Keratinocyte (primary cell): ENCODE measurements around the gene ADGRV1. TPM values are rescaled to one million over a fixed set of nuclear protein-coding genes. Genes with fewer than 3 reads are reported as not detected.

ENCODE experiments used
- DNase-seq: peaks from one replicate; pipeline ENCODE4 v3.0.0-alpha.2; 2011; ENCODE audit warnings: low read depth, missing footprints, low spot score
- FAIRE-seq: peaks from 2 replicates; lab custom pipeline; 2011; peaks lifted over from hg19 to GRCh38; lab: Jason Lieb, UNC
- H2AFZ ChIP-seq: 2 replicates; pipeline ENCODE4 v1.6.0; 2012; ENCODE audit warnings: low read length, control low read depth, inconsistent platforms; ENCODE audit not compliant: control insufficient read depth
- H3K27ac ChIP-seq: 2 replicates; pipeline ENCODE4 v1.5.1; 2011; ENCODE audit warnings: low read length; ENCODE audit not compliant: control insufficient read depth, insufficient read depth
- H3K27me3 ChIP-seq: 3 replicates; pipeline ENCODE4 v1.6.0; 2011; ENCODE audit warnings: low read length; ENCODE audit not compliant: control insufficient read depth, insufficient read depth; ENCODE audit errors: extremely low read depth
- H3K36me3 ChIP-seq, 2 experiments: 2 replicates in 1 of 2; 3 replicates in 1 of 2; pipeline ENCODE4 v1.5.1; 2011; ENCODE audit warnings: low read length in 2 of 2, mild to moderate bottlenecking in 1 of 2; ENCODE audit not compliant: control insufficient read depth in 2 of 2, insufficient read depth in 2 of 2; ENCODE audit errors: extremely low read depth in 1 of 2
- H3K4me1 ChIP-seq: 3 replicates; pipeline ENCODE4 v1.5.1; 2011; ENCODE audit warnings: low read length; ENCODE audit not compliant: control insufficient read depth, insufficient read depth; ENCODE audit errors: extremely low read depth
- H3K4me2 ChIP-seq: 3 replicates; pipeline ENCODE4 v1.6.0; 2011; ENCODE audit warnings: low read depth, low read length; ENCODE audit not compliant: control insufficient read depth, insufficient read depth; ENCODE audit errors: extremely low read depth
- H3K4me3 ChIP-seq, 3 experiments: fragments of 200-600 bp in 1 of 3; sonication (generic) in 1 of 3; 2 replicates in 2 of 3; 3 replicates in 1 of 3; pipeline ENCODE4 v1.5.1; 2011 to 2016; ENCODE audit warnings: low read length in 3 of 3, mild to moderate bottlenecking in 3 of 3, control low read depth in 2 of 3, inconsistent platforms in 1 of 3, low read depth in 1 of 3, mixed read lengths in 1 of 3, mixed run types in 1 of 3, moderate library complexity in 1 of 3; ENCODE audit not compliant: control insufficient read depth in 2 of 3, insufficient read depth in 2 of 3; ENCODE audit errors: extremely low read depth in 1 of 3
- H3K79me2 ChIP-seq: 2 replicates; pipeline ENCODE4 v1.6.0; 2012; ENCODE audit warnings: low read length; ENCODE audit not compliant: control insufficient read depth, insufficient read depth
- H3K9ac ChIP-seq: 3 replicates; pipeline ENCODE4 v1.6.0; 2011; ENCODE audit warnings: low read length; ENCODE audit not compliant: control insufficient read depth, insufficient read depth; ENCODE audit errors: extremely low read depth
- H3K9me1 ChIP-seq: 3 replicates; pipeline ENCODE4 v1.6.0; 2011; ENCODE audit warnings: low read length; ENCODE audit not compliant: control insufficient read depth, insufficient read depth; ENCODE audit errors: extremely low read depth
- H3K9me3 ChIP-seq: 2 replicates; pipeline ENCODE4 v1.5.1; 2012; ENCODE audit warnings: low read depth, low read length; ENCODE audit not compliant: control insufficient read depth
- H4K20me1 ChIP-seq: 3 replicates; pipeline ENCODE4 v1.6.0; 2011; ENCODE audit warnings: low read length; ENCODE audit not compliant: control insufficient read depth, insufficient read depth; ENCODE audit errors: extremely low read depth
- EZH2 ChIP-seq: IDR thresholded peaks from one replicate; pipeline ENCODE4 v1.6.1; 2012; ENCODE audit warnings: inconsistent platforms, mild to moderate bottlenecking, low read length, moderate library complexity
- dilution Hi-C: fragments of 300-500 bp; cut with MboI; formaldehyde crosslinking; loops from one replicate; pipeline ENCODE4 v1.7.0; 2020; ENCODE audit warnings: low sequenced_read_pairs; ENCODE audit not compliant: extremely low pct_ligation_motif_present
- polyA plus RNA-seq, 5 experiments: library from polyadenylated mRNA; depleted of rRNA in 3 of 5; stranded (reverse) in 3 of 5; stranded (forward) in 1 of 5; unstranded in 1 of 5; fragments of >200 nt; gene quantifications; 1 replicate in 1 of 5; 2 replicates in 3 of 5; 3 replicates in 1 of 5; pipeline versions ENCODE4 v1.2.1 to v1.2.3, GENCODE V29; 2011 to 2012; ENCODE audit warnings: missing spikeins in 2 of 5, low read depth in 1 of 5, low replicate concordance in 1 of 5
- TF ChIP-seq, protein P1 (sequence below), 3 experiments: IDR thresholded peaks in 1 of 3; conservative IDR thresholded peaks in 1 of 3; optimal IDR thresholded peaks in 1 of 3; 2 replicates in 2 of 3; 3 replicates in 1 of 3; pipeline versions ENCODE3 to v1.5.1; 2011; ENCODE audit warnings: low read length in 3 of 3, mild to moderate bottlenecking in 3 of 3, moderate library complexity in 2 of 3, control low read depth in 1 of 3, inconsistent platforms in 1 of 3; ENCODE audit not compliant: insufficient read depth in 2 of 3; ENCODE audit errors: extremely low read depth in 1 of 3

ADGRV1 gene
- polyA plus RNA-seq, 1 donor (not counting 4 experiments of a cell fraction or from before 2014, with no cell fraction given) = 0.05 TPM

DNA sequence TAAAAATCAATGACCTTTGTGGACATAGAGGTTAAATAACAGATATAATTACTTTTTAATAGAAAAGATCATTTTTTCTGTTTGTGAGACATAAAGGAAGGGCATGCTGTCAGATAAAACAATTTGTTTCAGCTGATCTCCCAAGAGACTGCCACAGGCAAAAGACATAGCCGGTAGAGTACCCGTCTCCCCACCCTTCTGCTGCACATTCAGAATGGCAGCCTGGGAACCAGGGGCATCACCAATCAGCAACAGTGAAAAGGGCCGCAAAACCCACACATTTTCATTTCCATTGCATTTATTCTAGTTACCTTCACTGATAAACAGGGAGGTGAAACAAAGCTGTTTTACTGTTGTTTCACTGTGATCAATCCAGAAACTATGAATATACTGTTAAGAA is 466.9 kb downstream of the ADGRV1 start:
- no peaks in the 10 kb centered on the region for H3K79me2 ChIP-seq
- H3K9me1 ChIP-seq = no peaks in the 10 kb centered on the region
- H3K9ac ChIP-seq = no peak overlapping the region
- no peak overlapping the region for H2AFZ ChIP-seq
- no peaks in the 10 kb centered on the region for H4K20me1 ChIP-seq
- no peaks in the 10 kb centered on the region for H3K9me3 ChIP-seq
- no peak for FAIRE-seq
- no peaks in the 10 kb centered on the region for H3K27me3 ChIP-seq
- no peaks in the 10 kb centered on the region for H3K36me3 ChIP-seq
- H3K4me2 ChIP-seq = no peak overlapping the region
- H3K27ac ChIP-seq = no peak overlapping the region
- dilution Hi-C loops = no loop called here
- DNase-seq = no peak
- TF ChIP-seq, protein P1, sequence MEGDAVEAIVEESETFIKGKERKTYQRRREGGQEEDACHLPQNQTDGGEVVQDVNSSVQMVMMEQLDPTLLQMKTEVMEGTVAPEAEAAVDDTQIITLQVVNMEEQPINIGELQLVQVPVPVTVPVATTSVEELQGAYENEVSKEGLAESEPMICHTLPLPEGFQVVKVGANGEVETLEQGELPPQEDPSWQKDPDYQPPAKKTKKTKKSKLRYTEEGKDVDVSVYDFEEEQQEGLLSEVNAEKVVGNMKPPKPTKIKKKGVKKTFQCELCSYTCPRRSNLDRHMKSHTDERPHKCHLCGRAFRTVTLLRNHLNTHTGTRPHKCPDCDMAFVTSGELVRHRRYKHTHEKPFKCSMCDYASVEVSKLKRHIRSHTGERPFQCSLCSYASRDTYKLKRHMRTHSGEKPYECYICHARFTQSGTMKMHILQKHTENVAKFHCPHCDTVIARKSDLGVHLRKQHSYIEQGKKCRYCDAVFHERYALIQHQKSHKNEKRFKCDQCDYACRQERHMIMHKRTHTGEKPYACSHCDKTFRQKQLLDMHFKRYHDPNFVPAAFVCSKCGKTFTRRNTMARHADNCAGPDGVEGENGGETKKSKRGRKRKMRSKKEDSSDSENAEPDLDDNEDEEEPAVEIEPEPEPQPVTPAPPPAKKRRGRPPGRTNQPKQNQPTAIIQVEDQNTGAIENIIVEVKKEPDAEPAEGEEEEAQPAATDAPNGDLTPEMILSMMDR (optimal IDR thresholded peaks at IDR 0.05 in 1 of 3, IDR thresholded peaks at IDR 0.05 in 1 of 3, conservative IDR thresholded peaks at IDR 0.05 in 1 of 3; ENCODE audit: extremely low read depth in 1 of 3, insufficient read depth in 2 of 3, low read length in 3 of 3) = no peak
- no peak for TF ChIP-seq EZH2
- H3K4me1 ChIP-seq = no peaks in the 10 kb centered on the region
- H3K4me3 ChIP-seq = no peak overlapping the region

DNA sequence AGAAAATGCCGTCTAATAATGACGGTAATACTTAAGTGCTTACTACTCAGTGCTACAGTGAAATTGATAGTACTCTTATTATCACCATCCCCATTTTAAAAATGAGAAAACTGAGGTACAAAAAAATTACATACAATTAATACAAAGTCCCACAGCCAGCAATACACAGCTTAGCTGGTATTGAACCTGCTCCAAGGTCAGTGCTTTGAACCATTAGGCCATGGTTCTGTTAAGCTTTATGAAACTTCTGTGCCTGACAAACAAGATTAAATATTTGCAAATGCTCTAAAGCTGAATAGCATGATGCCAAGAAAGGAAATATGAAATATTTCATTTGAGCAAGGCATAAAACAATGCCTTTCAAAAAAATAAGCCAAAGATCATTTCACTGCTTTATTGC is 467.4 kb downstream of the ADGRV1 start:
- Histone ChIP-seq H3K9ac (no peak overlapping the region), H3K4me2 (no peak overlapping the region), H3K4me1 (no peaks in the 10 kb centered on the region), H3K27ac (no peak overlapping the region), H3K79me2 (no peaks in the 10 kb centered on the region), H3K9me3 (no peaks in the 10 kb centered on the region), H3K27me3 (no peaks in the 10 kb centered on the region), H3K9me1 (no peaks in the 10 kb centered on the region), H3K36me3 (no peaks in the 10 kb centered on the region), H2AFZ (no peak overlapping the region), H4K20me1 (no peaks in the 10 kb centered on the region), H3K4me3 (no peak overlapping the region)
- FAIRE-seq = no peak
- dilution Hi-C loops = no loop called here
- no peak for DNase-seq
- no peak for TF ChIP-seq EZH2
- TF ChIP-seq, protein P1 (optimal IDR thresholded peaks at IDR 0.05 in 1 of 3, IDR thresholded peaks at IDR 0.05 in 1 of 3, conservative IDR thresholded peaks at IDR 0.05 in 1 of 3; ENCODE audit: extremely low read depth in 1 of 3, insufficient read depth in 2 of 3, low read length in 3 of 3) = no peak
